Mesendoderm (in vitro differentiated cells): ENCODE results near the gene BCAT1.

Source experiments
- DNase-seq: peaks from one replicate; pipeline ENCODE4 v3.0.0; 2013
- H2AK5ac ChIP-seq: 2 replicates; pipeline ENCODE4 v1.6.1; 2013; ENCODE audit warnings: low read length, inconsistent platforms
- H2BK120ac ChIP-seq: 2 replicates; pipeline ENCODE4 v1.6.1; 2013; ENCODE audit warnings: low read depth, mild to moderate bottlenecking, low read length, moderate library complexity, mixed read lengths
- H2BK15ac ChIP-seq: replicated peaks from 2 replicates; pipeline ENCODE4 v1.6.1; 2013; ENCODE audit warnings: low read depth, mild to moderate bottlenecking, moderate library complexity
- H2BK5ac ChIP-seq: 2 replicates; pipeline ENCODE4 v1.6.1; 2013; ENCODE audit warnings: low read length, inconsistent platforms
- H3K18ac ChIP-seq: 2 replicates; pipeline ENCODE4 v1.6.1; 2013; ENCODE audit warnings: mild to moderate bottlenecking, low read length, mixed read lengths
- H3K23ac ChIP-seq: one replicate; pipeline ENCODE4 v1.6.1; 2013; ENCODE audit warnings: low read length
- H3K27ac ChIP-seq: 2 replicates; pipeline ENCODE4 v1.5.1; 2013; ENCODE audit warnings: low read depth, mild to moderate bottlenecking, inconsistent platforms, low read length, moderate library complexity
- H3K27me3 ChIP-seq: 2 replicates; pipeline ENCODE4 v1.6.1; 2013; ENCODE audit warnings: low read length, control low read depth, mild to moderate bottlenecking, inconsistent platforms; ENCODE audit not compliant: insufficient read depth, poor library complexity
- H3K36me3 ChIP-seq: 2 replicates; pipeline ENCODE4 v1.6.1; 2013; ENCODE audit warnings: low read length, inconsistent platforms; ENCODE audit not compliant: control insufficient read depth, insufficient read depth
- H3K4ac ChIP-seq: one replicate; pipeline ENCODE4 v1.6.1; 2013; ENCODE audit warnings: low read depth, mild to moderate bottlenecking, low read length, moderate library complexity
- H3K4me1 ChIP-seq: 2 replicates; pipeline ENCODE4 v1.6.1; 2013; ENCODE audit warnings: low read depth, low read length, inconsistent platforms; ENCODE audit not compliant: control insufficient read depth
- H3K4me2 ChIP-seq: 2 replicates; pipeline ENCODE4 v1.6.1; 2013; ENCODE audit warnings: low read length
- H3K4me3 ChIP-seq: 2 replicates; pipeline ENCODE4 v1.5.1; 2013; ENCODE audit warnings: mild to moderate bottlenecking, low read length
- H3K56ac ChIP-seq: one replicate; pipeline ENCODE4 v1.6.1; 2013; ENCODE audit warnings: low read length
- H3K79me1 ChIP-seq: 2 replicates; pipeline ENCODE4 v1.6.1; 2013; ENCODE audit warnings: low read length, inconsistent platforms
- H3K79me2 ChIP-seq: 2 replicates; pipeline ENCODE4 v1.6.1; 2013; ENCODE audit warnings: mild to moderate bottlenecking, low read length; ENCODE audit not compliant: control insufficient read depth, insufficient read depth
- H3K9ac ChIP-seq: 2 replicates; pipeline ENCODE4 v1.6.1; 2013; ENCODE audit warnings: low read length, inconsistent platforms
- H4K5ac ChIP-seq: one replicate; pipeline ENCODE4 v1.6.1; 2013; ENCODE audit warnings: low read length
- H4K8ac ChIP-seq: one replicate; pipeline ENCODE4 v1.6.1; 2013; ENCODE audit warnings: low read depth, mild to moderate bottlenecking, control low read depth, low read length, moderate library complexity
- WGBS: extraction: QIAGEN DNeasy Blood & Tissue Kit; methylation state at CpG from one replicate; pipeline ENCODE4 v1.1.7; 2013; ENCODE audit warnings: low lambda C conversion rate, missing lambda C conversion rate; ENCODE audit not compliant: insufficient coverage; ENCODE audit errors: extremely low coverage; 5-methylcytosine and 5-hydroxymethylcytosine counted together

The BCAT1 gene

GRCh38 chr12:24907464-24907863, 41.4 kb downstream of the BCAT1 start:
- H3K23ac ChIP-seq: no peak overlapping the region
- peaks cover 18% of the 10 kb centered on the region for H3K4me1 ChIP-seq
- no CpG with 5 or more reads among the region's 5 CpGs for WGBS
- no peaks in the 10 kb centered on the region for H3K36me3 ChIP-seq
- peak overlapping the region; percentile 16 for H3K4ac ChIP-seq
- no peaks in the 10 kb centered on the region for H3K27me3 ChIP-seq
- no peak for DNase-seq
- no peak overlapping the region for H4K8ac ChIP-seq
- H2BK15ac ChIP-seq: no peak overlapping the region
- no peak overlapping the region for H3K18ac ChIP-seq
- no peak overlapping the region for H3K4me3 ChIP-seq
- no peak overlapping the region for H2BK120ac ChIP-seq
- no peak overlapping the region for H2AK5ac ChIP-seq
- H3K79me2 ChIP-seq: peaks cover 30% of the 10 kb centered on the region
- H3K4me2 ChIP-seq: no peak overlapping the region
- H3K79me1 ChIP-seq: peaks cover 19% of the 10 kb centered on the region
- no peak overlapping the region for H3K27ac ChIP-seq
- H3K9ac ChIP-seq: no peak overlapping the region
- H2BK5ac ChIP-seq: no peak overlapping the region
- no peak overlapping the region for H3K56ac ChIP-seq
- H4K5ac ChIP-seq: no peak overlapping the region

- H4K8ac ChIP-seq: no peak overlapping the region
- no peak overlapping the region for H3K4me3 ChIP-seq
- no peak overlapping the region for H3K56ac ChIP-seq
- H3K23ac ChIP-seq: no peak overlapping the region
- no peak overlapping the region for H4K5ac ChIP-seq
- H3K18ac ChIP-seq: no peak overlapping the region
- H3K36me3 ChIP-seq: no peaks in the 10 kb centered on the region
- H3K9ac ChIP-seq: no peak overlapping the region
- DNase-seq: no peak
- no peak overlapping the region for H2AK5ac ChIP-seq
- peaks cover 18% of the 10 kb centered on the region for H3K4me1 ChIP-seq
- H2BK120ac ChIP-seq: no peak overlapping the region
- H3K4me2 ChIP-seq: no peak overlapping the region
- peaks cover 17% of the 10 kb centered on the region for H3K79me1 ChIP-seq
- WGBS: no CpG with 5 or more reads among the region's 2 CpGs
- no peaks in the 10 kb centered on the region for H3K27me3 ChIP-seq
- H3K79me2 ChIP-seq: peaks cover 28% of the 10 kb centered on the region
- H2BK15ac ChIP-seq: no peak overlapping the region
- H3K4ac ChIP-seq: no peak overlapping the region
- H3K27ac ChIP-seq: peak overlapping the region; percentile 48
- H2BK5ac ChIP-seq: no peak overlapping the region
These were observed 42.8 kb downstream of the BCAT1 start for GRCh38 chr12:24906141-24906540.

GRCh38 chr12:24905431-24905830, 43.5 kb downstream of the BCAT1 start:
- no peak overlapping the region for H2BK5ac ChIP-seq
- no peak overlapping the region for H3K18ac ChIP-seq
- no peak overlapping the region for H3K23ac ChIP-seq
- peaks cover 18% of the 10 kb centered on the region for H3K4me1 ChIP-seq
- H2BK15ac ChIP-seq: no peak overlapping the region
- peaks cover 17% of the 10 kb centered on the region for H3K79me1 ChIP-seq
- H3K36me3 ChIP-seq: no peaks in the 10 kb centered on the region
- no peaks in the 10 kb centered on the region for H3K27me3 ChIP-seq
- peaks cover 26% of the 10 kb centered on the region for H3K79me2 ChIP-seq
- no CpG with 5 or more reads among the region's 2 CpGs for WGBS
- no peak overlapping the region for H4K8ac ChIP-seq
- DNase-seq: no peak
- H3K27ac ChIP-seq: peak overlapping the region; percentile 48
- H4K5ac ChIP-seq: no peak overlapping the region
- H3K56ac ChIP-seq: peak overlapping the region; percentile 29
- no peak overlapping the region for H3K4me2 ChIP-seq
- no peak overlapping the region for H3K4ac ChIP-seq
- no peak overlapping the region for H3K4me3 ChIP-seq
- no peak overlapping the region for H2AK5ac ChIP-seq
- H3K9ac ChIP-seq: no peak overlapping the region
- H2BK120ac ChIP-seq: no peak overlapping the region

- Histone ChIP-seq H3K79me2 (peaks cover 28% of the 10 kb centered on the region), H2BK5ac (no peak overlapping the region), H2BK120ac (no peak overlapping the region), H4K8ac (no peak overlapping the region), H3K9ac (no peak overlapping the region), H2AK5ac (no peak overlapping the region), H2BK15ac (no peak overlapping the region), H3K56ac (no peak overlapping the region), H3K79me1 (peaks cover 17% of the 10 kb centered on the region), H3K4me3 (no peak overlapping the region), H3K18ac (peak overlapping the region; percentile 41), H4K5ac (no peak overlapping the region), H3K36me3 (no peaks in the 10 kb centered on the region), H3K27me3 (no peaks in the 10 kb centered on the region), H3K4me1 (peaks cover 18% of the 10 kb centered on the region), H3K23ac (no peak overlapping the region), H3K4me2 (no peak overlapping the region), H3K27ac (no peak overlapping the region), H3K4ac (no peak overlapping the region)
- no CpG with 5 or more reads among the region's 1 CpG for WGBS
- peak; percentile 72 for DNase-seq
These were observed 44.0 kb downstream of the BCAT1 start for GRCh38 chr12:24904871-24905270.

GRCh38 chr12:24903329-24904088, 45.4 kb downstream of the BCAT1 start:
- Histone ChIP-seq H3K56ac (peak overlapping the region; percentile 93), H3K79me1 (peaks cover 10% of the 10 kb centered on the region), H3K18ac (peak overlapping the region; percentile 25), H2BK15ac (no peak overlapping the region), H3K27ac (no peak overlapping the region), H2BK120ac (no peak overlapping the region), H4K5ac (no peak overlapping the region), H3K4me2 (peak overlapping the region; percentile 99), H3K23ac (no peak overlapping the region), H3K27me3 (no peaks in the 10 kb centered on the region), H3K79me2 (peaks cover 25% of the 10 kb centered on the region), H3K36me3 (no peaks in the 10 kb centered on the region), H3K4me3 (peak overlapping the region; percentile 55), H4K8ac (no peak overlapping the region), H2AK5ac (no peak overlapping the region), H3K4ac (peak overlapping the region; percentile 93), H2BK5ac (peak overlapping the region; percentile 42), H3K4me1 (peaks cover 18% of the 10 kb centered on the region), H3K9ac (peak overlapping the region; percentile 77)
- no CpG with 5 or more reads among the region's 25 CpGs for WGBS
- no peak for DNase-seq
